NOMO-1 treated with DMSO at 0.1 percent for 48 hours (cell line): Measurements from ENCODE around the gene FAM168B.

Experiments used
- DNase-seq: peaks from one replicate; lab custom pipeline; 2025; ENCODE audit not compliant: unreplicated experiment; lab: John Stamatoyannopoulos, UW

FAM168B gene

DNA sequence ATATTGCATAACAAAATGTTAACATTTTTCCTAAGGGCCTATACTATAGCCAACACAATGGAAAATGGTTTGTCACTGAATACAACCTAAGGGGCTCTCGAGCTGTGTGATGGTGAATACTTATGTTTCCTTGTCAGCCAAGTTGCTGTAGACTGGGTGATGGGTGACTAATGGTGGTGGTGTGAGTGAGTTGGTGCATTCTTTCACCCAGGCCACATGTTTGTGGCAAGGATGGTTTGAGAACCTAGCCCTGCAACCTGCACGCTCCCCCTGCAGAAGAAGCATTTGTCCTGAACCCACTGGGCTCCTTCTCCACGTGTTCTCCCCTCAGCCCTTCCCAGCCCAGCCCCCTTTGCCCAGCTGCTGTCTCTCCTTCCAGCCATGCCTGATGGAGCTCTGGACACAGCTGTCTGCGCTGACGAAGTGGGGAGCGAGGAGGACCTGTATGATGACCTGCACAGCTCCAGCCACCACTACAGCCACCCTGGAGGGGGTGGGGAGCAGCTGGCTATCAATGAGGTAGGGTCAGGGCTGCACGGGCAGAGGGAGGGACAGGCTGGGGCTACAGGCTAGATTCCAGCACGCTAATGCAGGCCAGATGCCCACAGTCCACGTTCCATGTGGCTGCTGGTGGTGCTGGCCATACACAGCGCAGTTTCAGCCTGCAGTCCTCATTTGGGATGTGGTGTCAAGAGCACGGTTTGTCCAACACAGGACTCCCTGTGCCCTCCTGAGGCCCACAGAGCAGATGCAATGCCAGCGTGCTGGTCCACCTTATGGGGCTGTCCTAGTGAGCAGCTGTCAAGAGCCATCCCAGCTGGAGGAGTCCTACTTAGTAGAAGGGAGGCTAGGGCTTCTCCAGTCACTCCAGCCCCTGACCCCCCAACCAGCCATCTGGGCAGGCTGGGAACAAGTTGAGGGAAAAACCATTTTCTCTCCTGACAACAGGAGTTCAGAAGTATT, 65.4 kb downstream of the FAM168B start:
- no peak for DNase-seq

DNA sequence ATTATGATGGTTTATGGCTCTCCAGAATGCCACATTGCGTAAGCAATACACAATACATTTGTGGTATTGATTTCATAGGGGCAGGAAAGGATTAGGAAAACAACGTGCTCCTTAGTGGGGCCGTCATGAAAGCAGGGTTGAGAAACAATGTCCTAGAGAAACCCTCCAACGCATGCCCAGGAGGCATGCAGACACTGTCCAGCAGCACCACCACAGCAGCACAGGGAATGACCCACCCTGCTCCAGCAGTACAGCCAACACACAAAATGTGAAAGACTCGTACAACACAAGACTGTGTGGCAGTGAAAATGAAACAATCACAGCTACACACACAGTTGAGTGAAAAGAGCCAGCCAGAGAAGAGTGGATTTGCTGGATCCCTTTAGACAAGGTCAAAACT, 66.3 kb downstream of the FAM168B start:
- no peak for DNase-seq

DNA sequence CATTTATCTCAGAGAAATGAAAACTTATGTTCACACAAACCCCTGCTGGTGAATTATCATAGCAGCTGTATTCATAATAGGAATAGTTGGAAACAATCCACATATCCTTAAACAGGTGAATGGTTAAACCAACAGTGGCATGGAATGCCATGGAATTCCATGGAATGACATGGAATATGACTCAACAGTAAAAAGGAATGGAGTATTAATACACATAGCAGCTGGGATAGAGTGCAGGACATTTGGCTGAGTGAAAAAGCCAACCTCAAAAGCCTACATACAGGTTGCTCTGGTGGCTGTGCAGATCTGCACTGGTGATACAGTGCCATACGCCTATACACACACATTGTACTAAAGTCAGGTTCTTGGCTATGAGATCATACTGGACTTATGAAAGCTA, 69.5 kb downstream of the FAM168B start:
- DNase-seq = no peak

DNA sequence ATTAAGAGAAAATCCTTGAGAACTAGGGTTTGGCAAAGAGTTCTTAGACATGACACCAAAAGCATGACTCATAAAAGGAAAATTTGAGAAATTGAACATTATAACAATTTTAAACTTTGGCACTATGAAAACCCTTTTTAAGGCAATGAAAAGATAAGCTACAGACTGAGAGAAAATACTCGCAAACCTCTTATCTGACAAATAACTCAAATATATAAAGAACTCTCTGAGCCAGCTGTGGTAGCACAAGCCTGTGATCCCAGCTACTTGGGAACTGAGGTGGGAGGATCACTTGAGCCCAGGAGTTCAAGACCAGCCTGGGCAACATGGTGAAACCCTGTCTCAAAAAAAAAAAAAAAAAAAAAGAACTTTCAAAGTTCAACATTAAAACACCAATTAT, 70.5 kb downstream of the FAM168B start:
- no peak for DNase-seq

DNA sequence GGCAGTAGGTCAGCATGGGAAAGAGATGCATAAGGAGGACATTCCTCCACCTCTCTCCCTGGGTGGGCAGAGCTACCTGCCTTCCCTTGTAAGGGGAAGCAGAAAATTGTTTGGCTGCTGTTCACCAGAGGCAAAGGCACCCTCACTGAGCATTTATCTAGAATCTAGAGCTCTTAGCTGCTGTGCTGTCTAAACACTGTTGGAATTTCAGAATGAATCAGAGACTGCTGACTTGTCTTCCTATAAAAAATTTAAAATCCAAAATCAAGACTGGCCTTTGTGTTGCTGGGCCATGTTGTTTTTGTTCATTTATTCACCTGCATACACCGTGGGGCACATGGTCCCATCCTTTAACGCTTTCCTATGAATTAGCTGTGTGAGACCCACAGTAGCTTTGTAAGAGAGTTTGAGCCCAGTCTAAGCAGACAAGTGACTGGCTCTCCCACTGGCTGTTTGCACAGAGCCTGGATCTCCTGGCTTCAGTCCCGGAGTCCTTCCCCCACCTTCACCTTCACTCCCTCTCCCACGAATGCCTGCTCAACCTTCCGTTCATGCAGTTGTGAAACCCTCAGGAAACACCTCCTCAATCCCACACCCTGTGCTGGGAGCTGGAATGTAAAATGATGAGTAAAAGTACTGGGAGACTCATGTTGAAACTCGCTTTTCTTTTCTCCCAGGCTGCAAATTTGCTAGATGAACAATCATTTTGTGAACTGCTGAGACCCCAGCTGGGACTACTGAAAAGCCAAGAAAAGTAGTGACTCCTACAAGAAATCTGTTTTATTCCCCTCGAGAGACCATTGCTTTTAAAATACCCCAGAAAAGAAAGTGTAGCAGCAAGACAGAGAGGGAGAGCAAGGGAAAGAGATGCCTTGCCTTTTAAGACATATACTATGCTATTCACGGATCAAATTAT, 76.2 kb downstream of the FAM168B start:
- no peak for DNase-seq

DNA sequence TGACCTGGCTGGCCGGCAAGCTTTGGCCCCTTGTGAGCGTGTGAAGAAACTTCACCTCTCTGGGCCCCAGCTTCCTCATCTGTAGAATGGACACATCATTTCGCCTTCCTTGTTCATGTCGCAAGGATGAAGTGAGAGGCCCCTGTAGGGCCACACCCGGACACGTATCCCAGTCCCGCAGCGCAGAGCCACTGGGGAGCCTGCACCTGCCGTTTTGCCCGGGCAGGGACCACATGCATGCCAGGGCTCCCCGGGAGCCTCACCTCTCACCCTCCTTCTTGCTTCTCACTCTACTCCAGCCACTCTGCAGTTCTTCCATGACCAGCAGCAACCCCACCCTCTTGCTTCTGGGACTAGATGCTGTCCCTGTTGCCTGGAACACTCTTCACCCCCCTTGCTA, 77.5 kb downstream of the FAM168B start:
- DNase-seq = no peak

DNA sequence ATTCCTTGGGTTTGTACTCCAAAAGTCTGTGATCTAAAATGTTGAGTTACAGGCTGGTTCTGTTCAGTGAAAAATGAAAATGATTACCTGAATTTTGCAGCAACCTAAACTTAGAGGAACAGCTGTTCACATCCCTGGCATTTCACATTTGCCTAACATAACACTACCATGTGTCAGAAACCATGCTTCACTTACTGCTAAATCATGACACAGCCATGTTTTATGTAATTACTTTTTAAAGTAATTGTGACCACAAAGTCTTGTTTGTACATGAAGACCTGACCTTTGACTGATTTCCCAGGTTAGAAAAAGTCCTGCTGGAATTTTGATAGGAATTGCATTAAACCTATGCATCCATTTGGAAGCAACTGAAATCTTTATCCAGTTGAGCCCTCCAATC, 79.1 kb downstream of the FAM168B start:
- DNase-seq = no peak

DNA sequence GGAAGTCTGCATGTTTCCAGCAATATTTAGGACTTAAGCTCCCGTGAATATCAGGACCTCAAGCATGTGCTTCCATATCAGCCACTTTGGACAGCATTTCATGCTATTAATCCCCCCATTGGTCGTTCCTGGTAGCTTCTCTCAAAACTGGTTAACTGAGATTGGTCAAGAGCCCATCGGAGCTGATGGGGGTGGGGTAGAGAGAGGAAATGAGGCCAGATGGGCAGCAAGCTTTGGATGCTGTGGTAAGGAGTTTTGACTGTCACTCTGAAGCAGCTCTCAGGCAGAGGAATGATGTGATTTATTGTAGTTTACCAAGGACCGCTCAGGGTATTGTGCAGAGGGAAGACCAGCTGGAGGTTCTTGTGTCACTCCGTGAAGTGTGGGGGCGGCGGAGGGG, 81.8 kb downstream of the FAM168B start:
- no peak for DNase-seq

DNA sequence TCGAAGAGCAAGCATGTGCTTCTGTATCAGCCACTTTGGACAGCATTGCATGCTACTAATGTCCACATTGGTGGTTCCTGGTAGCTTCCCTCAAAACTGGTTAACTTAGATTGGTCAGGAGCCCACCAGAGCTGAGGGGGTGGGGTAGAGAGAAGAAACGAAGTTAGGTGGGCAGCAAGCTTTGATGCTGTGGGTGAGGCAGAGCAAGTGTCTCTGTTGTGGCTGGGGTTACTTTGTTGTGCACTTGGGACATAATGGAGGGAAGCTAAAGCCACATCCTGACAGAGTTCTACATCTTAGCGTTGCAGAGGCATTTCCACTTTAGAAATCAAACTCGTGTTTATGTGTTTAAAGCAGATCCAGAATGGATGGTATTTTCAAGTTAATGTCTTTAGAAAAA, 82.7 kb downstream of the FAM168B start:
- DNase-seq = no peak

DNA sequence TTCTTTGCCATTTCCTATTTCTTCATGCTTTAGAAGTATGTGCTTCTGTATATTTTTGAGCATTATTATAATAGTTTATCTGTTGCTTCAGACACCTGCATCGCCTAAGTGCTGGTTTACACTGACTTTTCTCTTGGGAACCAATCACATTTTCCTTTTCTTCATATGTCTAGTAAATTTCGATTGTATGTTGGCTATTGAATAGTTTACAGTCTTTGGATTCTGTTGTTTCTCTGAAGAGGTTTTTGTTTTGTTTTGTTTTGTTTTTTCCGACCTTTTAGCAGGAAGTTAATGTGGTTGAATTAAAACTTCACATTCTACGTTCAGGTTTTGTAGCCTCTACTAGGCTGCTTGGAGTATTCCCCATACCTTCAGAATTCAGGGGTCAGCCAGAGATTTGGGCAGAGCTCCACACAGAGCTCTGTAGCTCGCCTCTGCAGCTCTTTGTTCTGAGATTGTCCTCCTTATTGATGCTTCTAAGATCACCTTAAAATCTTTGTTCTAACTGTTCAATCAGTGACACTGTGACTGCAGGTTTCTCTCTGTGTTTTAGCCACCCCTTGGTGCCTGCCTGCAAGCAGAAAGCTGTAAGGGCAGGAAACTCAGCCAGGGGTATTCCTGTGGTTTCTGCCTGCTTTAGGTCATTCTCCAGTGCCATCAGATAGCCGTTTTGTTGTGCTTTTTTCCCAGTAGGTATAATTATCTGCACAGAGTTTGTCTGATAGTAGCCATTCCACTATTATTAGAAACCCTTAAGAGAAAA, 83.4 kb downstream of the FAM168B start:
- DNase-seq = no peak

DNA sequence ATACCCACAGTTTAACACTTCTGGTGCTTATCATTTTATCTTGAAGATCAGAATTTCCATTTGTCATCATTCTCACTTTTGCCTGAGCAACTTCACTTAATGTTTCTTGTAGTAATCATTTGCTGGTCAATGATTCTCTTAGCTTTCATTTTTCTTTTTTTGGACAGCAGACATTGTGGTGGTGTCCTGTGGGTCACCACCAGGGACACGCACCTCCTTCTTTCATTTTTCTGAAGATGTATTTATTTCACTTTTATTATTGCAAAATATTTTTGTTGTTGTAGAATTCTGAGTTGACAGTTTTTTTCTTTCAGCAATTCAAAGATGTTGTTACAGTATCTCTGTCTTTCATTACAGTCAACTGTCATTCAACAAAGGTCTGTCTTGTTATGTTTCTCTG, 84.3 kb downstream of the FAM168B start:
- DNase-seq = no peak

DNA sequence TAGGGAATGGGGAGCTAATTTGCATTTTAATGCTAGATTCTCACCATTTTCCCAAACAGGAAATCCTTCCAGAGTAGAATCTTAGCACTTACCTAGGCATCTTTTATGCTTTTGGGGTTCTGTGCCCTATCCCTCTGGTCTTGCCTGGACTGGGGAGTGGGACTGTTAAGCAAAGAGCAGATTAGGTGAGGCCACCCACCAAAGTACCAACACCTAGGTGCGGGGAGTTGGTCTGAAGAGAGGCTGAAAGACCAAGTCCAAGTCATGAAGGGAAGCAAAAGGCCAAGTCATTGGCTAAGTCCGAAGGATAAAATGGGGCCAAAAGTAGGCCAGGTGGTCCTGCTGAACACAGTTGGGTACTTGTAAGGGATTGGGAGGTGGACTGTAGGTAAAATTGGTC, 86.7 kb downstream of the FAM168B start:
- DNase-seq = no peak

DNA sequence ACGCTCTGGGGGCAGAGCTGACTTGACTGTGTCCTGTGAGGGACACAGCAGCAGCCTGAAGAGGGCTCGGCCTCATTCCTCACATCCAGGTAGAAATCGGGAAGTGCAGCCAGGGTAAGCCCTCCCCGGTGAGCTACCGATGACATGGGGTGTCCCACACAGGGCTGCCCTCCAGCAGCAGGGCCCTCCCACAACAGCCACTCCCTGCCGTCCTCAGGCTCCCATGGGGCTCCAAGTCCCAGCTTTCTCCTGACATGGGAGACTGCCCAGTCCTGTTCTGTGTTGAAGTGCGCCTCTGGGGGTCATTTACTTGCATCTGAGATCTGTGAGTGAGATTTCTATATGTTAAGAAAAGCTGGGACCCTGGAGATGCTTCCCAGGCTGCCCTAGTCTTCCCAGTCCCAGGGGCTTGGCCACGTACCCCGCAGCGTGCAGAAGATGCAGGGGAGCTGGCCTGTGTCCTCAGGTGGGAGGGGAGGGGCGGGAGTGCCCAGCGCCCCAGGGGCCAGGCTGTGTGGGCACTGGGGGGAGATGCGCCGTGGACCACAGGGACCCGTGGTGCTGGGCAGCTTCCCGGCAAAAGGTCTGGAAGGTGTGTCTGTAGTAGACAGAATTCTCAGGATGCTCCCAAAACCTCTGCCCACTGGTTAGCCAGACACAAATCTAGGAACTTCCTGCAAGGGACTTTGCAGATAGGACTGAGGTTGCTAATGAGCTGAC, 87.9 kb downstream of the FAM168B start:
- DNase-seq = no peak

DNA sequence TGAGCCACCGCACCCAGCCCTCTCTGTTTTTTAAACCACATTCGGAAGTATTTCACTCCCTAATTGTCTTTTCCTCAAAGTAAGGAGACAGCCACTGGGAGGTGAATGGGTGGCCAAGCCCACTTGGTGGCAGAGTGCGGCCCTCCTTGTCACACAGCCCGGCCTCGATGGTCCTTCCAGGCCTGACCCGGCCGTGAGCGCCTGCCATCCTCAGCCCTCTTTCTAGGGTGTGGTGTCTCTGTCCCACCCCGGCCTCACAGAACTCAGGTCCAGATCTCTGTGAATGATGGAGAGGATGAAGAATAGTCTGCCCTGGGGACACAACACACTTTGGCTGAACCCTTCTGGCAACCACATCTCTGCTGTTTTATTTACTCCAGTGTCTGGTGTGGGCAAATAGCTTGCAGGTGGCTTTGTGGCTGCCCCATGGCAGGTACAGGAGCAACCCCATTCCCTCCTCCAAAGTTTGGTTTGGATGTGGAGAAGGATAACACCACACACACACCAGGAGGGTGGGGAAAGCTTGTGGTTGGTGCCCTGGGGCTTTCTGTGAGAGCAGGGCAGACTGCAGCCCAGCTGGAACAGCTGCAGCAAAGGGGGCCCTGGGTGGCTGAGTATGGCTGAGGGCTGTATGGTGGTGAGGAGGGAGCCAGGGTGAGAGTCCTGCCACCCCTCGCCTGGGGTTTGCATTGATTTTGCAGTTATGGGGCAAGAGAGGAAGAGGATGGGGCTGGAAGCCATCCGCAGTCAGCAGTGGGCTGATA, 88.6 kb downstream of the FAM168B start:
- DNase-seq = no peak

DNA sequence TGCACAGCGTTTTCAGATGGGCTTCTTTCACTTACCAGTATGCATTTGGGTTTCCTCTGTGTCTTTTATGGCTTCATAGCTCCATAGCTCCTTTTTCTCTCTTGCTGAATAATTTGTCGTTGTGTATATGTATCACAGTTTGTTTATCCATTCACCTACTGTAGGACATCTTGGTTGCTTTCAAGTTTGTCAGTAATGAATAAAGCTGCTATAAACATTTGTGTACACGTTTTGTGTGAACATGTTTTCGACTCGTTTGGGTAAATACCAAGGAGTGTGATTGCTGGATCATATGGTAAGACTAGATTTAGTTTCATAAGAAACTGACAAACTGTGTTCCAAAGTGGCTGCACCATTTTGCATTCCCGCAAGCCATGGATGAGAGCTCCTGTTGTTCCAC, 94.7 kb downstream of the FAM168B start:
- no peak for DNase-seq
